Sciatic nerve (tissue), 2 donors: ENCODE results near the gene RABGAP1. TPM values are rescaled to one million over a fixed set of nuclear protein-coding genes. Genes with fewer than 3 reads are reported as not detected.

Experiments
- ATAC-seq: fragments of 200-7000 bp; cut with Tn5 transposase; one replicate; pipeline ENCODE4 v1.9.1; 2020; ENCODE audit warnings: mild to moderate bottlenecking, moderate library complexity
- DNase-seq: peaks from one replicate; pipeline ENCODE4 v3.0.0-alpha.2; 2020; ENCODE audit warnings: low spot score
- intact Hi-C: fragments of 100-400 bp; cut with DNase I; formaldehyde crosslinking; loops from one replicate; pipeline ENCODE4 v1.14.2; 2022
- total RNA-seq: library from RNA; stranded (reverse); fragmentation: NEBNext Ultra II Directional; extraction: Animal tissue kit (Norgen Biotek cat#: 25700); gene quantifications from one replicate; pipeline ENCODE4 v1.2.1, GENCODE V29; 2021
- donor health status: DM: no; HTN: no; CAD: no.
- donor health status: DM: no; HTN: no; CAD: no.

RABGAP1 gene
- total RNA-seq, 1 donor from 2014 or later = 96.0 TPM

- intact Hi-C loops = no loop called here
- ATAC-seq = peak; percentile 10
- DNase-seq = no peak
Observed at GRCh38 chr9:122941582-122942234, 888 bp downstream of the RABGAP1 start.

GRCh38 chr9:122944960-122945888 is 4.4 kb downstream of the RABGAP1 start:
- no peak for DNase-seq
- ATAC-seq = no peak
- intact Hi-C loops = no loop called here

GRCh38 chr9:122946461-122947005 is 5.7 kb downstream of the RABGAP1 start:
- intact Hi-C loops = no loop called here
- no peak for ATAC-seq
- DNase-seq = no peak

GRCh38 chr9:122948313-122948712 is 7.5 kb downstream of the RABGAP1 start:
- ATAC-seq (no peak), DNase-seq (no peak)
- intact Hi-C loops = no loop called here

- DNase-seq (no peak), ATAC-seq (no peak)
- intact Hi-C loops = no loop called here
Observed at GRCh38 chr9:122949696-122950095, 8.9 kb downstream of the RABGAP1 start.

- intact Hi-C loops = no loop called here
- ATAC-seq (no peak), DNase-seq (no peak)
Observed at GRCh38 chr9:122950263-122950662, 9.4 kb downstream of the RABGAP1 start.

- no peak for ATAC-seq
- intact Hi-C loops = no loop called here
Observed at GRCh38 chr9:122951056-122951455, 10.2 kb downstream of the RABGAP1 start.

GRCh38 chr9:122954253-122954691 is 13.5 kb downstream of the RABGAP1 start:
- intact Hi-C loops = no loop called here
- DNase-seq (no peak), ATAC-seq (no peak)

More at GRCh38 chr9:122951056-122951455, 10.2 kb downstream of the RABGAP1 start:
- no peak for DNase-seq

- ATAC-seq (no peak), DNase-seq (no peak)
- intact Hi-C loops = no loop called here
Observed at GRCh38 chr9:122955961-122956360, 15.1 kb downstream of the RABGAP1 start.

- ATAC-seq (no peak), DNase-seq (no peak)
- intact Hi-C loops = no loop called here
Observed at GRCh38 chr9:122961139-122961538, 20.3 kb downstream of the RABGAP1 start.

GRCh38 chr9:122975196-122975595 is 34.4 kb downstream of the RABGAP1 start:
- intact Hi-C loops = no loop called here
- no peak for DNase-seq
- no peak for ATAC-seq

- no peak for ATAC-seq
- intact Hi-C loops = no loop called here
- no peak for DNase-seq
Observed at GRCh38 chr9:122978601-122979000, 37.8 kb downstream of the RABGAP1 start.

- ATAC-seq (no peak), DNase-seq (no peak)
Observed at GRCh38 chr9:122986010-122986409, 45.2 kb downstream of the RABGAP1 start.

GRCh38 chr9:122988141-122988540 is 47.3 kb downstream of the RABGAP1 start:
- DNase-seq (no peak), ATAC-seq (no peak)
- intact Hi-C loops = no loop called here

More at GRCh38 chr9:122986010-122986409, 45.2 kb downstream of the RABGAP1 start:
- intact Hi-C loops = no loop called here

GRCh38 chr9:122988920-122989621 is 48.3 kb downstream of the RABGAP1 start:
- no peak for DNase-seq
- intact Hi-C loops = no loop called here
- ATAC-seq = no peak

GRCh38 chr9:122991370-122991830 is 50.6 kb downstream of the RABGAP1 start:
- DNase-seq (no peak), ATAC-seq (peak; percentile 73)
- intact Hi-C loops = no loop called here

GRCh38 chr9:122996586-122996985 is 55.8 kb downstream of the RABGAP1 start:
- intact Hi-C loops = no loop called here
- no peak for DNase-seq
- ATAC-seq = no peak

GRCh38 chr9:122998448-122998847 is 57.6 kb downstream of the RABGAP1 start:
- ATAC-seq (no peak), DNase-seq (no peak)
- intact Hi-C loops = no loop called here

- ATAC-seq = no peak
- intact Hi-C loops = no loop called here
- no peak for DNase-seq
Observed at GRCh38 chr9:123000371-123001068, 59.7 kb downstream of the RABGAP1 start.
